Uterus (tissue), 4 donors: ENCODE data around the gene RAP1A. TPM values are rescaled to one million over a fixed set of nuclear protein-coding genes. Genes with fewer than 3 reads are reported as not detected.

Source experiments
- DNase-seq, 2 donors: peaks; one replicate each; pipeline ENCODE4 v3.0.0-alpha.2; 2019 to 2020
- H3K27ac ChIP-seq, 2 donors: fragments of 200-600 bp; sonication (generic); 1 replicate in 1 of 2; 2 replicates in 1 of 2; pipeline ENCODE4 v1.5.1; 2016 to 2018
- H3K27me3 ChIP-seq, 2 donors: fragments of 200-600 bp; sonication (generic); one replicate each; pipeline ENCODE4 v1.5.1; 2018 to 2019; ENCODE audit warnings: control low read depth in 1 of 2
- H3K36me3 ChIP-seq, 2 donors: fragments of 200-600 bp; sonication (generic); one replicate each; pipeline ENCODE4 v1.5.1; 2019; ENCODE audit warnings: control low read depth in 1 of 2
- H3K4me1 ChIP-seq, 2 donors: fragments of 200-600 bp; sonication (generic); one replicate each; pipeline ENCODE4 v1.5.1; 2018 to 2019; ENCODE audit warnings: control low read depth in 1 of 2
- H3K4me3 ChIP-seq, 2 donors: fragments of 200-600 bp; sonication (generic); 1 replicate in 1 of 2; 2 replicates in 1 of 2; pipeline ENCODE4 v1.5.1; 2018 to 2019; ENCODE audit warnings: mild to moderate bottlenecking in 1 of 2
- H3K9me3 ChIP-seq, 2 donors: fragments of 200-600 bp; sonication (generic); one replicate each; pipeline ENCODE4 v1.5.1; 2019; ENCODE audit warnings: control low read depth in 1 of 2
- POLR2A ChIP-seq, 2 donors: fragments of 450-650 bp; IDR thresholded peaks; one replicate each; pipeline ENCODE4 v1.6.1; 2016; ENCODE audit warnings: antibody characterized with exemption in 2 of 2, mild to moderate bottlenecking in 1 of 2, moderate library complexity in 1 of 2
- intact Hi-C: fragments of 100-400 bp; cut with DNase I; formaldehyde crosslinking; loops from one replicate; pipeline ENCODE4 v1.15.1; 2023; ENCODE audit warnings: low total_unique reads
- total RNA-seq, 4 donors: library from RNA; depleted of rRNA in 3 of 4; stranded (reverse); fragments of >200 nt in 3 of 4; gene quantifications; one replicate each; pipeline versions ENCODE4 v1.1.0 to v1.2.4, GENCODE V29; 2014 to 2023
- TF ChIP-seq, protein P1 (sequence below), 4 experiments: fragments of 200-600 bp in 2 of 4; fragments of 450-650 bp in 2 of 4; sonication (generic) in 2 of 4; IDR thresholded peaks; one replicate each; pipeline ENCODE4 v1.5.1; 2016 to 2019; ENCODE audit warnings: antibody characterized with exemption in 4 of 4, mild to moderate bottlenecking in 2 of 4, moderate library complexity in 1 of 4
- donor health status: DM: yes; HTN: yes; CAD: no.

RAP1A gene
- total RNA-seq, 4 donors from 2014 or later: 47.6 to 94.8 (median 60.2) TPM

DNA sequence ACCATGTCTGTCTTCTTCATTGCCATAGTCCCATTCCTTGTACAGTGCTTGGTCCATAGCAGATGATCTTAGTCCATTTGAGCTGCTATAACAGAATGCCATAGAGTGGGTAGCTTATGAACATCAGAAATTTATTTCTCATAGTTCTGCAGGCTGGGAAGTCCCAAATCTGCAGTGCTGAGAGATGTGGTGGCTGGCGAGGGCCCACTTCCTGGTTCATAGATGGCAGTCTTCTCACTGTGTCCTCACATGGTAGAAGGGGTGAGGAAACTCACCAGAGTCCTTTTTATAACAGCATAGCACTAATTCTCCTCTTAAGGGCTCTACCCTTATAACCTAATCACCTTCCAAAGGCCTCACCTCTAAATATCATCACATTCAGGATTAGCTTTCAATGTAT, 23.1 kb upstream of the RAP1A start:
- Histone ChIP-seq H3K36me3 (no peaks in the 10 kb centered on the region), H3K4me1 (peaks cover 8% of the 10 kb centered on the region in 2 donors), H3K27me3 (no peaks in the 10 kb centered on the region), H3K27ac (no peak overlapping the region), H3K9me3 (no peaks in the 10 kb centered on the region), H3K4me3 (no peak overlapping the region)
- DNase-seq: no peak
- TF ChIP-seq, protein P1, sequence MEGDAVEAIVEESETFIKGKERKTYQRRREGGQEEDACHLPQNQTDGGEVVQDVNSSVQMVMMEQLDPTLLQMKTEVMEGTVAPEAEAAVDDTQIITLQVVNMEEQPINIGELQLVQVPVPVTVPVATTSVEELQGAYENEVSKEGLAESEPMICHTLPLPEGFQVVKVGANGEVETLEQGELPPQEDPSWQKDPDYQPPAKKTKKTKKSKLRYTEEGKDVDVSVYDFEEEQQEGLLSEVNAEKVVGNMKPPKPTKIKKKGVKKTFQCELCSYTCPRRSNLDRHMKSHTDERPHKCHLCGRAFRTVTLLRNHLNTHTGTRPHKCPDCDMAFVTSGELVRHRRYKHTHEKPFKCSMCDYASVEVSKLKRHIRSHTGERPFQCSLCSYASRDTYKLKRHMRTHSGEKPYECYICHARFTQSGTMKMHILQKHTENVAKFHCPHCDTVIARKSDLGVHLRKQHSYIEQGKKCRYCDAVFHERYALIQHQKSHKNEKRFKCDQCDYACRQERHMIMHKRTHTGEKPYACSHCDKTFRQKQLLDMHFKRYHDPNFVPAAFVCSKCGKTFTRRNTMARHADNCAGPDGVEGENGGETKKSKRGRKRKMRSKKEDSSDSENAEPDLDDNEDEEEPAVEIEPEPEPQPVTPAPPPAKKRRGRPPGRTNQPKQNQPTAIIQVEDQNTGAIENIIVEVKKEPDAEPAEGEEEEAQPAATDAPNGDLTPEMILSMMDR (IDR thresholded peaks at IDR 0.05): no peak
- no peak for TF ChIP-seq POLR2A (IDR thresholded peaks at IDR 0.05)
- intact Hi-C loops: no loop called here

- peaks cover under 1 to 5% of the 10 kb centered on the region in 2 donors for H3K4me1 ChIP-seq
- no peak overlapping the region for H3K4me3 ChIP-seq
- H3K27me3 ChIP-seq: no peaks in the 10 kb centered on the region
- TF ChIP-seq POLR2A (IDR thresholded peaks at IDR 0.05): no peak
- TF ChIP-seq, protein P1 (IDR thresholded peaks at IDR 0.05): no peak
- no peak overlapping the region for H3K27ac ChIP-seq
- no peaks in the 10 kb centered on the region for H3K36me3 ChIP-seq
- intact Hi-C loops: no loop called here
- no peak for DNase-seq
- no peaks in the 10 kb centered on the region for H3K9me3 ChIP-seq
These were observed 22.2 kb upstream of the RAP1A start for GRCh38 chr1:111597426-111597825.

DNA sequence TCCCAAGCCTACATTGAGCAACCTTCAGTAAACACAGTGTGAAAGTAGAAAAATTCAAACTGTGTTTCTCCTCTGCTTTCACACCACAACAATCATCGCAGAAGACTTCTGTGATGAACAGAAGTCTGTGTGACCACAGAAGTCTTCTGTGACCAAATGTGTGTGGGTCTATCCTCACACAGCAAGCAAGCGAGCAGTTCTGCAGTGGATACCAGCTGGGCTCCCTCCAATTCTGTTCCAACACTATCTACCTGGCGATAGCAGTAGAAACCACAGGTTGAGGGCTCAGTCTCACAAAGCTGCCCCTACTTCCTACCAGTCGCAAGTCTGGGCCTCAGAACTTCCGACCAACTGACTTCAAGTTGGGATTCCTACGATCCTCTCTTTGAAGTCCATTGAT, 21.0 kb upstream of the RAP1A start:
- TF ChIP-seq, protein P1 (IDR thresholded peaks at IDR 0.05): no peak
- TF ChIP-seq POLR2A (IDR thresholded peaks at IDR 0.05): no peak
- no peak for DNase-seq
- no peaks in the 10 kb centered on the region for H3K9me3 ChIP-seq
- peaks cover 0 to 5% of the 10 kb centered on the region in 2 donors for H3K4me1 ChIP-seq
- H3K27me3 ChIP-seq: no peaks in the 10 kb centered on the region
- intact Hi-C loops: no loop called here
- H3K27ac ChIP-seq: no peak overlapping the region
- H3K4me3 ChIP-seq: no peak overlapping the region
- H3K36me3 ChIP-seq: no peaks in the 10 kb centered on the region

DNA sequence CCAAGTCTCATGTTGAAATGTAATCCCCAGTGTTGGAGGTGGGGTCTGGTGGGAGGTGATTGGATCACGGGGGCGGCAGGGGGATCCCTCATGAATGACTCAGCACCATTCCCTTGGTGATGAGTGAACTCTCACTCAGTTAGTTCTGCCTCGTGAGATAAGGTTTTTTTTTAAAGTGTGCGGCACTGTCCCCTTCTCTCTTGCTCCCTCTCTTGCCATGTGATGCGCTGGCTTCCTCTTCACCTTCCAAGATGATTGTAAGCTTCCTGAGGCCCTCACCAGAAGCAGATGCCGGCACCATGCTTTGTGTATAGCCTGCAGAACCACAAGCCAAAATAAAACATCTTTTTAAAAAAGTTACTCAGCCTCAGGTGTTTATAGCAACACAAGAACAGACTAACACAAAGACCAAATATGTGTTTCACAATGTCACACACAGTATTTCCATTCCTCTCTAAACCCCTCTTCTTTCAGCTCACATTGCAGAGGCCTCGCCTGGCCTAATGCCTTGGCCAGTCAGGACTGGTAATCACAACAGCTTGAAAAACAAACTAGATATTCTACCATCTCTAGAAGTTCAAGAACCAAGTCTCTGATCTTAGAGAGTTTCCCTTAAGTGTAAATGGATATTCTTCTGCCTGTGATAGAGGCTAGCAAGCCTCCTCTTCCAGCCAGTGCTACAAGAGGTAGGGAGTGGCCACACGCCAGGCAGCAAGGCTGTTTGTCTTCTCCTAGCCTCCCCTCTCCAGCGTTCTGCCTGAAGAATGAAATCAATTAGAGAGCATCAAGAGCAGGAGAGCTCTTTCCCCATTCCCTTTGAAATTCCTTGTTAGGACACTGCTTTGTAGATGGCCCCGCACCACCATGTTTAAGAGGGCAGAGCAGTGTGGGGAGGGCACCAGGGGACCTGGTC, 19.6 kb upstream of the RAP1A start:
- H3K4me3 ChIP-seq: no peak overlapping the region
- H3K27ac ChIP-seq: no peak overlapping the region
- DNase-seq: no peak
- no peaks in the 10 kb centered on the region for H3K27me3 ChIP-seq
- no peaks in the 10 kb centered on the region for H3K9me3 ChIP-seq
- no peaks in the 10 kb centered on the region for H3K4me1 ChIP-seq
- no peaks in the 10 kb centered on the region for H3K36me3 ChIP-seq
- intact Hi-C loops: no loop called here
- TF ChIP-seq, protein P1 (IDR thresholded peaks at IDR 0.05): no peak
- TF ChIP-seq POLR2A (IDR thresholded peaks at IDR 0.05): no peak

GRCh38 chr1:111600886-111601386, 18.7 kb upstream of the RAP1A start:
- intact Hi-C loops: no loop called here
- H3K4me1 ChIP-seq: no peaks in the 10 kb centered on the region

More at GRCh38 chr1:111600886-111601386, 18.7 kb upstream of the RAP1A start:
- no peaks in the 10 kb centered on the region for H3K36me3 ChIP-seq
- H3K4me3 ChIP-seq: no peak overlapping the region
- no peak overlapping the region for H3K27ac ChIP-seq
- no peak for DNase-seq
- H3K9me3 ChIP-seq: no peaks in the 10 kb centered on the region
- no peaks in the 10 kb centered on the region for H3K27me3 ChIP-seq
- TF ChIP-seq POLR2A (IDR thresholded peaks at IDR 0.05): no peak
- TF ChIP-seq, protein P1 (IDR thresholded peaks at IDR 0.05): no peak
